Stimulated activated CD4-positive, alpha-beta T cell treated with anti-CD3 and anti-CD28 coated beads, Interleukin-1b, Interleukin-23, amount 100 ng/mL, for 1 hour (primary cell): Measurements from ENCODE around the gene ACVRL1.

Experiments
- DNase-seq, 2 donors: peaks; one replicate each; pipeline ENCODE4 v3.0.0-alpha.2; 2020; ENCODE audit warnings: low read depth in 2 of 2

Gene ACVRL1

GRCh38 chr12:51907083-51907855 is at the start of gene ACVRL1:
Gene ACVRL1 (plus strand): TSS chr12:51907504. CDS start chr12:51912475, 4,971 bp downstream.
- DNase-seq, result no peak

- no peak for DNase-seq
Observed at GRCh38 chr12:51860986-51861385, 46.3 kb upstream of the ACVRL1 start.

GRCh38 chr12:51862947-51863346 is 44.4 kb upstream of the ACVRL1 start:
- DNase-seq, result no peak

- DNase-seq, result no peak
Observed at GRCh38 chr12:51863363-51863932, 43.9 kb upstream of the ACVRL1 start.

GRCh38 chr12:51863933-51864832 is 43.1 kb upstream of the ACVRL1 start:
- no peak for DNase-seq

- no peak for DNase-seq
Observed at GRCh38 chr12:51864833-51865670, 42.3 kb upstream of the ACVRL1 start.

GRCh38 chr12:51865757-51866270 is 41.5 kb upstream of the ACVRL1 start:
- no peak for DNase-seq

GRCh38 chr12:51866324-51866723 is 41.0 kb upstream of the ACVRL1 start:
- no peak for DNase-seq

- DNase-seq, result no peak
Observed at GRCh38 chr12:51866762-51867161, 40.5 kb upstream of the ACVRL1 start.

- DNase-seq, result no peak
Observed at GRCh38 chr12:51867371-51867770, 39.9 kb upstream of the ACVRL1 start.

GRCh38 chr12:51867796-51868428 is 39.4 kb upstream of the ACVRL1 start:
- no peak for DNase-seq

- DNase-seq, result no peak
Observed at GRCh38 chr12:51868821-51869495, 38.3 kb upstream of the ACVRL1 start.

- no peak for DNase-seq
Observed at GRCh38 chr12:51869496-51869865, 37.8 kb upstream of the ACVRL1 start.

- DNase-seq, result no peak
Observed at GRCh38 chr12:51869931-51870330, 37.4 kb upstream of the ACVRL1 start.

GRCh38 chr12:51870504-51870903 is 36.8 kb upstream of the ACVRL1 start:
- no peak for DNase-seq

GRCh38 chr12:51871126-51871525 is 36.2 kb upstream of the ACVRL1 start:
- no peak for DNase-seq

- no peak for DNase-seq
Observed at GRCh38 chr12:51871918-51872688, 35.2 kb upstream of the ACVRL1 start.

- no peak for DNase-seq
Observed at GRCh38 chr12:51872689-51872981, 34.7 kb upstream of the ACVRL1 start.

- no peak for DNase-seq
Observed at GRCh38 chr12:51873251-51873994, 33.9 kb upstream of the ACVRL1 start.
